ENCODE measurements around the gene SLC36A1.
A peak's percentile ranks its signal among the peaks of the same experiment; 100 is the strongest.

SLC36A1 gene

GRCh38 chr5:151469386-151469785, 22.0 kb downstream of the SLC36A1 start:
- Histone ChIP-seq H3K36me3 (ENCODE audit: control insufficient read depth in 2 of 2, insufficient read depth in 2 of 2, low read length in 2 of 2) (peaks cover 22 to 32% of the 10 kb centered on the region in 2 donors), H3K27ac (ENCODE audit: low read length) (no peak overlapping the region), H3K27me3 (ENCODE audit: control insufficient read depth in 1 of 2, insufficient read depth in 2 of 2, low read length in 2 of 2) (no peaks in the 10 kb centered on the region), H3K4me1 (ENCODE audit: control insufficient read depth, insufficient read depth, low read length) (no peaks in the 10 kb centered on the region), H3K9me3 (ENCODE audit: control insufficient read depth in 2 of 2, low read length in 2 of 2) (no peaks in the 10 kb centered on the region), H3K9ac (ENCODE audit: low read length in 2 of 2) (no peak overlapping the region), H3K4me3 (ENCODE audit: low read length in 2 of 2) (no peak overlapping the region)

GRCh38 chr5:151469992-151470391, 22.6 kb downstream of the SLC36A1 start:
- H3K27me3 ChIP-seq (ENCODE audit: control insufficient read depth in 1 of 2, insufficient read depth in 2 of 2, low read length in 2 of 2) = no peaks in the 10 kb centered on the region
- H3K4me3 ChIP-seq (ENCODE audit: low read length in 2 of 2) = no peak overlapping the region
- H3K27ac ChIP-seq (ENCODE audit: low read length) = no peak overlapping the region
- no peaks in the 10 kb centered on the region for H3K4me1 ChIP-seq (ENCODE audit: control insufficient read depth, insufficient read depth, low read length)
- H3K9me3 ChIP-seq (ENCODE audit: control insufficient read depth in 2 of 2, low read length in 2 of 2) = no peaks in the 10 kb centered on the region
- no peak overlapping the region for H3K9ac ChIP-seq (ENCODE audit: low read length in 2 of 2)
- H3K36me3 ChIP-seq (ENCODE audit: control insufficient read depth in 2 of 2, insufficient read depth in 2 of 2, low read length in 2 of 2) = peaks cover 18 to 31% of the 10 kb centered on the region in 2 donors

DNA sequence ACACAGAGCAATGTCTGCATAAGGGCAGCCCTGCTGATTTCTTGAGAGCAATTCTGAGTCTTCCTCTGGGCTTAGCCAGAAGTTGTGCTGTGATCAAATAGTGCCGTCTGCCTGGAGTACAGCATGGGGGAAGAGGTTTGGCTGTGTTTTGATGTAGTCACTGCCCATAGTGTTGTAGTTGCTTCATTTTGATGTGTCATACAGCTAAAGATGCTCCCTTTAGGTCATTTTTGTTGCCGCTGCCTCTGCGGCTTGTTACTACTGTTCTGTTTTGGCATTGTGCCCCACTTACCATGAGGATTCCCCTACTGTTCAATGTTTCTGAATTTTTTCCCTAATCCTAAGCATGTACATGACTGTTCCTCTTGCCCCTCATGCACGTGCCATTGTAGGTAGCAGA, 23.0 kb downstream of the SLC36A1 start:
- Histone ChIP-seq H3K36me3 (ENCODE audit: control insufficient read depth in 2 of 2, insufficient read depth in 2 of 2, low read length in 2 of 2) (peaks cover 16 to 27% of the 10 kb centered on the region in 2 donors), H3K27ac (ENCODE audit: low read length) (no peak overlapping the region), H3K4me3 (ENCODE audit: low read length in 2 of 2) (no peak overlapping the region), H3K27me3 (ENCODE audit: control insufficient read depth in 1 of 2, insufficient read depth in 2 of 2, low read length in 2 of 2) (no peaks in the 10 kb centered on the region), H3K9ac (ENCODE audit: low read length in 2 of 2) (no peak overlapping the region), H3K9me3 (ENCODE audit: control insufficient read depth in 2 of 2, low read length in 2 of 2) (no peaks in the 10 kb centered on the region), H3K4me1 (ENCODE audit: control insufficient read depth, insufficient read depth, low read length) (no peaks in the 10 kb centered on the region)

- Histone ChIP-seq H3K27me3 (ENCODE audit: control insufficient read depth in 1 of 2, insufficient read depth in 2 of 2, low read length in 2 of 2) (no peaks in the 10 kb centered on the region), H3K27ac (ENCODE audit: low read length) (no peak overlapping the region), H3K9me3 (ENCODE audit: control insufficient read depth in 2 of 2, low read length in 2 of 2) (no peaks in the 10 kb centered on the region), H3K36me3 (ENCODE audit: control insufficient read depth in 2 of 2, insufficient read depth in 2 of 2, low read length in 2 of 2) (peaks cover 13 to 28% of the 10 kb centered on the region in 2 donors), H3K4me3 (ENCODE audit: low read length in 2 of 2) (no peak overlapping the region), H3K9ac (ENCODE audit: low read length in 2 of 2) (no peak overlapping the region), H3K4me1 (ENCODE audit: control insufficient read depth, insufficient read depth, low read length) (peaks cover 3% of the 10 kb centered on the region)
These were observed 23.9 kb downstream of the SLC36A1 start for GRCh38 chr5:151471276-151471675.

DNA sequence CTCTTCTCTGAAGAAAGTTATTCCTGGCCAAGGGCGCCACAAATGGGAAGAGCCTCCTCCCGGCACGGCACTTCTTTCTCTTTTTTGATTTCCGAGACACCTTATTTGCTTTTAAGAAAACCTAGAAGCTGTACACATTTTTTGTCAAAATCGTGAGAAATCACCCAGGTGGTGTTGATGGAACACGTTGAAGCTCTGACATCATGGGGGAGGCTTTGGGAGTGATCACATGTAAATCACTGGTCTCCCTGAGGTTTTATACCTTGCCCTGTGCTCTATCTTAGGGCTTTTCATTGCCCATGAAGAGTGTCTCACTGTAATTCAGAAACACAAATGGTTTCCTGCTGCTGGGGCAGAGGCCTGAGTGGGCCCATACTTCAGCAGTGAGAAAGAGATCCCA, 27.4 kb downstream of the SLC36A1 start:
- H3K9ac ChIP-seq (ENCODE audit: low read length in 2 of 2) = no peak overlapping the region
- no peak overlapping the region for H3K27ac ChIP-seq (ENCODE audit: low read length)
- H3K27me3 ChIP-seq (ENCODE audit: control insufficient read depth in 1 of 2, insufficient read depth in 2 of 2, low read length in 2 of 2) = no peaks in the 10 kb centered on the region
- no peaks in the 10 kb centered on the region for H3K9me3 ChIP-seq (ENCODE audit: control insufficient read depth in 2 of 2, low read length in 2 of 2)
- H3K36me3 ChIP-seq (ENCODE audit: control insufficient read depth in 2 of 2, insufficient read depth in 2 of 2, low read length in 2 of 2) = peaks cover 7 to 28% of the 10 kb centered on the region in 2 donors
- H3K4me1 ChIP-seq (ENCODE audit: control insufficient read depth, insufficient read depth, low read length) = peaks cover 3% of the 10 kb centered on the region
- H3K4me3 ChIP-seq (ENCODE audit: low read length in 2 of 2) = no peak overlapping the region

GRCh38 chr5:151475388-151475787, 28.0 kb downstream of the SLC36A1 start:
- peaks cover 7 to 25% of the 10 kb centered on the region in 2 donors for H3K36me3 ChIP-seq (ENCODE audit: control insufficient read depth in 2 of 2, insufficient read depth in 2 of 2, low read length in 2 of 2)
- no peak overlapping the region for H3K27ac ChIP-seq (ENCODE audit: low read length)
- H3K9ac ChIP-seq (ENCODE audit: low read length in 2 of 2) = no peak overlapping the region
- H3K9me3 ChIP-seq (ENCODE audit: control insufficient read depth in 2 of 2, low read length in 2 of 2) = no peaks in the 10 kb centered on the region
- peaks cover 5% of the 10 kb centered on the region for H3K4me1 ChIP-seq (ENCODE audit: control insufficient read depth, insufficient read depth, low read length)
- no peak overlapping the region for H3K4me3 ChIP-seq (ENCODE audit: low read length in 2 of 2)
- no peaks in the 10 kb centered on the region for H3K27me3 ChIP-seq (ENCODE audit: control insufficient read depth in 1 of 2, insufficient read depth in 2 of 2, low read length in 2 of 2)

- Histone ChIP-seq H3K4me1 (ENCODE audit: control insufficient read depth, insufficient read depth, low read length) (peaks cover 11% of the 10 kb centered on the region), H3K27me3 (ENCODE audit: control insufficient read depth in 1 of 2, insufficient read depth in 2 of 2, low read length in 2 of 2) (no peaks in the 10 kb centered on the region), H3K9me3 (ENCODE audit: control insufficient read depth in 2 of 2, low read length in 2 of 2) (no peaks in the 10 kb centered on the region), H3K36me3 (ENCODE audit: control insufficient read depth in 2 of 2, insufficient read depth in 2 of 2, low read length in 2 of 2) (peaks cover 7 to 22% of the 10 kb centered on the region in 2 donors), H3K4me3 (ENCODE audit: low read length in 2 of 2) (no peak overlapping the region), H3K9ac (ENCODE audit: low read length in 2 of 2) (no peak overlapping the region), H3K27ac (ENCODE audit: low read length) (no peak overlapping the region)
These were observed 28.6 kb downstream of the SLC36A1 start for GRCh38 chr5:151476016-151476415.

- Histone ChIP-seq H3K4me1 (ENCODE audit: control insufficient read depth, insufficient read depth, low read length) (peaks cover 13% of the 10 kb centered on the region), H3K36me3 (ENCODE audit: control insufficient read depth in 2 of 2, insufficient read depth in 2 of 2, low read length in 2 of 2) (peaks cover 7 to 22% of the 10 kb centered on the region in 2 donors)
These were observed 29.7 kb downstream of the SLC36A1 start for GRCh38 chr5:151477101-151477500.

DNA sequence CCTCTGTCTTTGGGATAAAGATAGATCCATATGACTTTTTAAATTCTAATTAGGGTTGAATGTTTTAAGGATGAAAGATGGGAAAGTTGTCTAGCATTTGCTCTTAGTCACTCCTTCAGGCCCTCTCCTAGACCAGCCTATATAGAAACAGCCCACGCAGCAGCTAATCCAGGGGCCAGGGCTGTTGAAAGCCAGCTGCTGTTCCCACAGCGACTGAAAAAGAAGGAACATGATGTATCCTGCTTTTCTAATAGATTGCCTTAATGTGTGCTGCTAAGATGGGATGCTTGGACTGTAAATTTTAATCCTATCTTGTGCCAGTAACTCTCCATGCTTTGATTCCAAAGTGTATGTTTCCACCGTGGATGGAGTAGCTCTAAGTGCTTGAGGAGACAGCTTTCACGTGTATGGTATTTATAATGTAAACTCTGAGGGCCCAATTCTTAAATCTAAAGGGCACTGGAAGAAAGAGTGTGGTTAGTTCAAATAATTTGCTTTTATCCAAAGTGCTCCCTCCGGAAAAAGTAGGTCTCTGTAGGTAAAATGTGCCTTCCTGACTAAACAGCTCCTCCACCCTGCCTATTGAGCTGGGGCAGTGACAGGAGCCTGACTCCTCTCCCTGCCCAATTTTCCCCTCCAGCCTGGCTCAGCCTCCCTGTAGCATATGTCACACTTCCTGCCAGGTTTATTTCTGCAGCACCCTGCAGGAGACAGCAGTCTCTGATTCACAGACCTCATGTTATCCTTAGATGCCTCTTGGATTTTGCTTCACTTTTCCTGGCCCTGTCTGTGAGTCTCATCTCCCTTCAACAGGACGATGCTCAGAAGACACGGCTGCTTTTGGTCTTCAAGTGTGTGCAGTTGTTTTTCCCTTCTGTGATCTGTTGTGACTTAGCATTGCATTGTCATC, 33.2 kb downstream of the SLC36A1 start:
- H3K27me3 ChIP-seq (ENCODE audit: control insufficient read depth in 1 of 2, insufficient read depth in 2 of 2, low read length in 2 of 2) = no peaks in the 10 kb centered on the region
- peaks cover 12% of the 10 kb centered on the region for H3K4me1 ChIP-seq (ENCODE audit: control insufficient read depth, insufficient read depth, low read length)
- H3K27ac ChIP-seq (ENCODE audit: low read length) = peak overlapping the region; percentile 32
- peaks cover 7 to 25% of the 10 kb centered on the region in 2 donors for H3K36me3 ChIP-seq (ENCODE audit: control insufficient read depth in 2 of 2, insufficient read depth in 2 of 2, low read length in 2 of 2)
- no peaks in the 10 kb centered on the region for H3K9me3 ChIP-seq (ENCODE audit: control insufficient read depth in 2 of 2, low read length in 2 of 2)
- H3K4me3 ChIP-seq (ENCODE audit: low read length in 2 of 2) = peak overlapping the region in 1 of 2 donors; percentile 35
- peak overlapping the region; percentile 36 to 42 for H3K9ac ChIP-seq (ENCODE audit: low read length in 2 of 2)

More at GRCh38 chr5:151477101-151477500, 29.7 kb downstream of the SLC36A1 start:
- Histone ChIP-seq H3K9me3 (ENCODE audit: control insufficient read depth in 2 of 2, low read length in 2 of 2) (no peaks in the 10 kb centered on the region), H3K4me3 (ENCODE audit: low read length in 2 of 2) (no peak overlapping the region), H3K27me3 (ENCODE audit: control insufficient read depth in 1 of 2, insufficient read depth in 2 of 2, low read length in 2 of 2) (no peaks in the 10 kb centered on the region), H3K27ac (ENCODE audit: low read length) (no peak overlapping the region), H3K9ac (ENCODE audit: low read length in 2 of 2) (no peak overlapping the region)

GRCh38 chr5:151483176-151483575, 35.8 kb downstream of the SLC36A1 start:
- H3K4me1 ChIP-seq (ENCODE audit: control insufficient read depth, insufficient read depth, low read length) = peaks cover 11% of the 10 kb centered on the region
- H3K4me3 ChIP-seq (ENCODE audit: low read length in 2 of 2) = no peak overlapping the region
- H3K27ac ChIP-seq (ENCODE audit: low read length) = no peak overlapping the region
- no peak overlapping the region for H3K9ac ChIP-seq (ENCODE audit: low read length in 2 of 2)
- no peaks in the 10 kb centered on the region for H3K9me3 ChIP-seq (ENCODE audit: control insufficient read depth in 2 of 2, low read length in 2 of 2)
- no peaks in the 10 kb centered on the region for H3K27me3 ChIP-seq (ENCODE audit: control insufficient read depth in 1 of 2, insufficient read depth in 2 of 2, low read length in 2 of 2)
- peaks cover 16 to 30% of the 10 kb centered on the region in 2 donors for H3K36me3 ChIP-seq (ENCODE audit: control insufficient read depth in 2 of 2, insufficient read depth in 2 of 2, low read length in 2 of 2)

DNA sequence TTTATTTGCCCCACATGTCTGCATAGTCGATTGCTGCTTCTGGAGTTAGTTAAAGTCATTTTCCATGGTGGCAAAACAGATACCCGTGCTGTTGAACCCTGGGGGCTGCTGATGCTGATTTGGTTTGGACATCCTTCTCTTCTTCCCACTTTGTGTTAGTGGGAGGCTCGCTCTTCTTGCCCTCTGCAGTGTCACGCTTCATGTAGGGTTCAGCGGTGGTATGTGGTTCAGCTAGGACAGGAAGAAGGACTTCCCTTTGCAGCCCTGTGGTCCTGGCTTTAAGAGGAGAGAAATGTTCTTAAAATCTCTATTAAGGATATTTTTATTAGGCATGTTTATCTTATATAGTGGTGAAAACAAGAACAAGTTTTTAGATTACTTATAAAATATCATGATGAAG, 36.2 kb downstream of the SLC36A1 start:
- no peak overlapping the region for H3K27ac ChIP-seq (ENCODE audit: low read length)
- no peak overlapping the region for H3K4me3 ChIP-seq (ENCODE audit: low read length in 2 of 2)
- no peaks in the 10 kb centered on the region for H3K9me3 ChIP-seq (ENCODE audit: control insufficient read depth in 2 of 2, low read length in 2 of 2)
- H3K9ac ChIP-seq (ENCODE audit: low read length in 2 of 2) = no peak overlapping the region
- no peaks in the 10 kb centered on the region for H3K27me3 ChIP-seq (ENCODE audit: control insufficient read depth in 1 of 2, insufficient read depth in 2 of 2, low read length in 2 of 2)
- H3K4me1 ChIP-seq (ENCODE audit: control insufficient read depth, insufficient read depth, low read length) = peaks cover 11% of the 10 kb centered on the region
- H3K36me3 ChIP-seq (ENCODE audit: control insufficient read depth in 2 of 2, insufficient read depth in 2 of 2, low read length in 2 of 2) = peaks cover 18 to 32% of the 10 kb centered on the region in 2 donors

Measured in stomach smooth muscle (tissue), 2 donors.